NCI-H748 (cell line): ENCODE measurements around the gene RNASET2.
"Not testable (repeated sequence)": the region's sequence is repeated elsewhere in the genome, so short reads cannot be mapped to it uniquely, and the experiment has no call there.

Experiments used
- DNase-seq: peaks from one replicate; lab custom pipeline; 2025; ENCODE audit not compliant: unreplicated experiment; lab: John Stamatoyannopoulos, UW

The RNASET2 gene

DNA sequence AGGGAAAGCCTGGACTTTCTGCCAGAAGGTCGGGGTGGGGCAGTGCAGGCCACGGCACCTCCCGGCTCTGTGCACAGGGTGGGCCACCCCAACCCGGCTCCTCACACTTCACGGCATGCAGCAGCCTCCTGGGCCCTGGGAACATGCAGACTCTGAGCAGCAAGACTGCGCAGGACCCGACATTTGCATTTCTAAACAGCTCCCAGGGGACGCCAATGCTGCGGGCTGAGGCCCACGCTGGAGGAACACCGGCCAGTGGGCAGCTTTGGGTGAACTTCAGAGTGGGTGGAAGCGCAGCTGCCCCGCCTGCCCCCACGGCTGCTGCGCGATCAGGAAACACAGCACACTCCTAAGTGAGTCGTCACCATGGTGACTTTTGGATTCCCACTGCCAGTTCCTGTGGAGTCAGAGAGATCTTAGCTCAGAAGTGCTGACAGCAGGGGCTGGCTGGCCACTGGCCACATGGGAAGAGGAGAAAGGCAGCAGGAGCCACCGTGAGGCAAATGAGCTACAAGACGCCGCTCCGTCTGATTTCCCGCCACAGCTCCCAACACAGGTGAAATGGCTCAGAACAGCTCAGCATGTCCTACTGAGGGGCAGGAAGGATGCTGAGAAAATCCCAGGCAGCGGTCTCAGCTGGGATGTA lies 52.1 kb downstream of the RNASET2 start:
- peak; percentile 80 for DNase-seq

DNA sequence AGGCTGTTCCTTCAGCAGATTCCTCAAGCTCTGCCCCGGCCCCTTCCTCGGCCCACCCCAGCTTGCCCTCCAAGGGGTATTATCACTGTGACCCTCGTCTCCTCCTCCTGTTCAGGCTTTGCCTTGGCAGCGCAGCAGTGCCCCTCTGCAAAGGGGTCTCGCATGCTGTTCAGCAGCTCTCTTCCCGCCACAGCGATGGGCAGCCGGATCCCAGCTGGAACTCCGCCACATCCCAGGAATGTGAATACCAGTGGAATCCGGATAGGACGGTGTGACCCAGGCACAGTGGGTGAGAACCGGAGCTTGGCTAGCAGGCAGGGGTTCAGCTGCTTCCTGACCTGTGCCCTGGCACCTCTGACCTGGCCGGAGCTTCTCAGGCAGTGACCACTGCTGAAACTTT lies 52.9 kb downstream of the RNASET2 start:
- no peak for DNase-seq

DNA sequence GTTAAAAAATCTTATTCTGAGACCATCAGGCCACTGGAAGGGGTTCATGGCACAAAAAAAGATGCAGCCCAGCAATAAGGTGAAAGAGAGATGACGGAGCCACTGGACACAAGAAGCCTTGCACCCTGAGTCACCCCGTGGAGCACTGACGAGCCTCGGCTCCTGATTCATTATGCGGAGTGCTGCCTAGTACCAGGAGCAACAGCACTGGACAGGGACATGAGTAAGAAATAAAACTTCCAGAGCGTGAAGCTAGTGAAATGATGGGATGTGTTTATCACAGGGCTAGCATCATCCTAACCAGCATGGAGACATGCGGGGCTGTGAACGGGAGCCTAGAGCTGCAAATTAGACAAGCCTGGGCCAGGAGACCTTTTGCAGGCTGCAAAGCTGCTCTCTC lies 53.3 kb downstream of the RNASET2 start:
- no peak for DNase-seq

DNA sequence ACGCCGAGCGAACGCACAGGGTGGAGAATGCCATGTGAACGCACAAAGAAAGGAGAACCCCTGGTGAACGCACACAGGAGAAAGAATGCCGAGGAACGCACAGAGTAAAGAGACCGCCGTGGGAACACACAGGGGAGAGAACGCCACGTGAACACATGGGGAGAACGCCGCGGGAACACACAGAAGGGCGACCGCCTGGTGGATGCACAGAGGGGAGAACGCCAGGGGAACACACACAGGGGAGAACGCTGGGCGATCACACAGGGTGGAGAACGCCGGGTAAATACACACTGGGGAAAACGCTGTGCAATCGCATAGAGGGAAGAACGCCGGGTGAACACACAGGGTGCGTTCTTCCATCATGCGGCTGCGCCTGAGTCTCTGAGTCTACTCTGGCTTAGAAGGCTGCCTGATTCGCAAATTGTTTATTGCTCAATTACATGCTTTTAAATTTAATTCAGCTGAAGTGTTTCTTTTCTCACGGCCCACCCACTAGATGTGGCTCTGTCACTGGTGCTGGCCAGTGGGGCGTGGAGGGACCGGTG lies 54.1 kb downstream of the RNASET2 start:
- DNase-seq: no peak

DNA sequence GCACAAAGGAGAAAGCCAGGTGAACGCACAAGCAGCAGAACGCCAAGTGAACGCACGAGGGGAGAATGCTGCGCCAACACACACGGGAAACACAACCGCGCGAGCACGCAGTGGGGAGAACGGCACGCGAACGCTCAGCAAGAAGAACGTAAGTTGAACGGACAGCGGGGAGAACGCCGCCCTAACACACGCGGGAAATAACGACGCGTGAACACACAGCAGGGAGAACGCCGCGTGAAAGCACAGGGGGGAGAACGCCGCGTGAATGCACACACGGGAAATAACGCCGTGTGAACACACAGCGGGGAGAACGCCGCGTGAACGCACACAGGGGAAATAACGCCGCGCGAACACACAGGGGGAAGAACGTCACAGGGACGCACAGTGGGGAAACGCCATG lies 54.7 kb downstream of the RNASET2 start:
- DNase-seq: no peak

DNA sequence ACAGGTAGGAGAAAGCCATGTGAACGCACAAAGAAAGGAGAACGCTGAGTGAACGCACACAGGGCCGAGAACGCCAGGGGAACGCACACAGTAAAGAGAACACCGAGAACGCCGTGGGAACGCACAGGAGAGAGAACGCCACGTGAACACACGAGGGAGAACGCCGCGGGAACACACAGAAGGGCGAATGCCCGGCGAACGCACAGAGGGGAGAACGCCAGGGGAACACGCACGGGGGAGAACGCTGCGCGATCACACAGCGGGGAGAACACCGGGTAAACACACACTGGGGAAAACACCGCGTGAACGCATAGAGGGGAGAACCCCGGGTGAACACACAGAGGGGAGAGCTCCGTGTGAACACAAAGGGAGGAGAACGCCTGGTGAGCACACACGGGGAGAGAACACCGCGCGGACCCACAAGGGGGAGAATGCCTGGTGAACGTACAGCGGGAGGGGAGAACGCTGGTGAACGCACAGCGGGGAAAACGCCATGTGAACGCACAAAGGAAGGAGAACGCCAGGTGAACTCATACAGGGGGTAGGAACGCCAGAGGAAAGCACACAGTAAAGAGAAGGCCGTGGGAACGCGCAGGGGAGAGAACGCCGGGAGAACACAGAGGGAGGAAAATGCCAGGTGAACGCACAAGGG lies 55.3 kb downstream of the RNASET2 start:
- no peak for DNase-seq

DNA sequence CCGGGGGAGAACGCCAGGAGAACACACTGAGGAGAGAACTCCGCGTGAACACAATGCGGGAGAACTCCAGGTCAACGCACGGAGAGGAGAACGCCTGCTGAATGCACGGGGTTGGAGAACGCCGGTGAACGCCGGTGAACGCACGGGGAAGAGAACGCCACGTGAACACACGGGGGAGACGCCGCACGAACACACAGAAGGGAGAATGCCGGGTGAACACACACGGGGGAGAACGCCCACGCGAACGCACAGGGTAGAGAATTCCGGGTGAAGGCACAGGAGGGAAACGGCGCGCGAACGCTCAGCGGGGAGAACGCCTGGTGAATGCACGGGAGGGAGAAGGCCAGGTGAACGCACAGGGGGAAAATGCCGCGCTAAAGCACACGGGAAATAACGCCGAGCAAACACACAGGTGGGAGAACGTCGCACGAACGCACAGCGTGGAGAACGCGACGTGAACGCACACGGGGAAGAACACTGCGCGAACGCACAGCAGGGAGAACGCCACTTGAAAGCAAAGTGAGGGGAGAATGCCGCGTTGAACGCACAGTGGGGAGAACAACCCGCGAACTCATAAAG lies 56.1 kb downstream of the RNASET2 start:
- no peak for DNase-seq

DNA sequence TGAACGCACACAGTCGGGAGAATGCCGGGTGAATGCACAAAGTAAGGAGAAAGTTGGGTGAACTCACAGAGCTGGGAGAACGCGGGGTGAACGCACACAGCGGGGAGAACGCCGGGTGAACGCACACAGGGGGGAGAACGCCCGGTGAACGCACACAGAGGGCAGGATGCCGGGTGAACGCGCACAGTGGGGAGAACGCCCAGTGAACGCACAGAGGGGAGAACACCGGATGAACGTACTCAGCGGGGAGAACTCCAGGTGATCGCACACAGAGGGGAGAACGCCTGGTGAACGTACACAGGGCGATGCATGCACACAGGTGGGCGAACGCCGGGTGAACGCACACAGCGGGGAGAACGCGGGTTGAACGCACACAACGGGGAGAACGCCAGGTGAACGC lies 57.4 kb downstream of the RNASET2 start:
- no peak for DNase-seq

DNA sequence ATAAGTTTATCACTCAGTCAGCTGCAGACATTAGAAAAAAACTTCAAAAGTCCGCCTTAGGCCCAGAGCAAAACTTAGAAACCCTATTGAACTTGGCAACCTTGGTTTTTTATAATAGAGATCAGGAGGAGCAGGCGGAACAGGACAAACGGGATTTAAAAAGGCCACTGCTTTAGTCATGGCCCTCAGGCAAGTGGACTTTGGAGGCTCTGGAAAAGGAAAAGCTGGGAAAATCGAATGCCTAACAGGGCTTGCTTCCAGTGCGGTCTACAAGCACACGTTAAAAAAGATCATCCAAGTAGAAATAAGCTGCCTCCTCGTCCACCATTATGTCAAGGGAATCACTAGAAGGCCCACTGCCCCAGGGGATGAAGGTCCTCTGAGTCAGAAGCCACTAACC lies 61.7 kb downstream of the RNASET2 start:
- not testable (repeated sequence) for DNase-seq

DNA sequence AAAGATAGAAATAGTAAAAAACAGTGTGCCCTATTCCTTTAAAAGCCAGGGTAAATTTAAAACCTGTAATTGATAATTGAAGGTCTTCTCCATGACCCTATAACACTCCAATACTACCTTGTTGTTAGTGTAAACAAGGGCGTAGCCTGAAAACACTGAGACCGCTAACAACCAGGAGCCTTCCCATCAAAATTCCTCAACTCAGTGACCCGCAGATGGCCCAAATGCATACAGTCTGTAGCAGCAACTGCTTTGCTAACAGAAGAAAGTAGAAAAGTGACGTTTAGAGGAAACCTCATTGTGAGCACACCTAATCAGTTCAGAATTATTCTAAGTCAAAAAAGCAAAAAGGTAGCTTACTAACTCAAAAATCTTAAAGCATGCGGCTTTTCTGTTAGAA lies 63.9 kb downstream of the RNASET2 start:
- DNase-seq: not testable (repeated sequence)

DNA sequence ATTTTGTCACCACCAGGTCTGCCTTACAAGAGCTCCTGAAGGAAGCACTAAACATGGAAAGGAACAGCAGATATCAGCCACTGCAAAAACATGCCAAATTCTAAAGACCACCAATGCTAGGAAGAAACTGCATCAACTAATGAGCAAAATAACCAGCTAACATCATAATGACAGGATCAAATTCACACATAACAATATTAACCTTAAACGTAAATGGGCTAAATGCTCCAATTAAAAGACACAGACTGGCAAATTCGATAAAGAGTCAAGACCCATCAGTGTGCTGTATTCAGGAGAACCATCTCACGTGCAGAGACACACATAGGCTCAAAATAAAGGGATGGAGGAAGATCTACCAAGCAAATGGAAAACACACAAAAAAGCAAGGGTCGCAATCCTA lies 69.6 kb downstream of the RNASET2 start:
- DNase-seq: not testable (repeated sequence)

DNA sequence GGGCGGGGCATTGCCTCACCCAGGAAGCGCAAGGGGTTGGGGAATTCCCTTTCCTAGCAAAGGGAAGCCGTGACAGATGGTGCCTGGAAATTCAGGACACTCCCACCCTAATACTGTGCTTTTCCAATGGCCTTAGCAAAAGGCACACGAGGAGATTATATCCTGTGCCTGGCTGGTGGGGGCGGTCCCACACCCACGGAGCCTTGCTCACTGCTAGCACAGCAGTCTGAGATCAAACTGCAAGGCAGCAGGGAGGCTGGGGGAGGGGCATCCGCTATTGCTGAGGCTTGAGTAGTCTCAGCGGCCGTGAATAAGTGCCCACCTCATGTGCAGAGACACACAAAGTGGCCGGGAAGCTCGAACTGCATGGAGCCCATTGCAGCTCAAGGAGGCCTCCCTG lies 71.4 kb downstream of the RNASET2 start:
- DNase-seq: not testable (repeated sequence)

DNA sequence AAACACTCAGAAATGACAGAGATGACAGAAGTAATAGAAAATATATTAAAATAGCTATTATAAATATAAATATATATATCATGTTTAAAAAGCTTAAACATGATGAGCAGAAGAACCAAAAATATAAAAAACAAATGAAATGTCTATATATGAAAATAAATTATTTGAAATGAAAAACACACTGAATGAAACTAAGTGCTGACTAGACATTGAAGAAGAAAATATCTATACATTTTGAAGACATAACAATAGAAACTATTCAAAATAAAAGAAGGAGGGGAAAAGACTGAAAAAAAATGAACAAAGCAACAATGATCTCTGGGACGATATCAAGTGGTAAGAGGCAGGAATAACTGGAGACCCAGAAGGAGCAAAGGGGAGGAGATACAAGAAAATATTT lies 76.8 kb downstream of the RNASET2 start:
- DNase-seq: no peak
